Panc1 (cell line): ENCODE data around the gene RFFL. TPM values are rescaled to one million over a fixed set of nuclear protein-coding genes. Genes with fewer than 3 reads are reported as not detected.

Experiments used
- ATAC-seq: fragments of 200-7000 bp; cut with Tn5 transposase; 2 replicates; pipeline ENCODE4 v1.9.1; 2020; ENCODE audit warnings: mild to moderate bottlenecking, moderate library complexity
- BruUV-seq: library from RNA; stranded (reverse); fragments of 400-500 nt; replicated peaks from 2 replicates; lab custom pipeline; 2021; lab: Mats Ljungman, UMichigan
- CTCF ChIA-PET: fragments of 300-600 bp; sonication (Branson Sonifier 250); formaldehyde crosslinking; loops from one replicate; lab custom pipeline; 2022; ENCODE audit warnings: antibody characterized with exemption; lab: Charles Lee
- POLR2A ChIA-PET: fragments of 300-600 bp; sonication (Branson Sonifier 250); formaldehyde crosslinking; loops from one replicate; lab custom pipeline; 2022; ENCODE audit warnings: antibody characterized with exemption; lab: Charles Lee
- DNase-seq: peaks from one replicate; pipeline ENCODE4 v3.0.0-alpha.2; 2010; ENCODE audit warnings: low read depth, low spot score
- H3K27ac ChIP-seq: 2 replicates; pipeline ENCODE4 v1.5.1; 2011; ENCODE audit warnings: mild to moderate bottlenecking, low read length, inconsistent platforms
- H3K27me3 ChIP-seq: fragments of 200-500 bp; sonication (Bioruptor generic); 2 replicates; pipeline ENCODE4 v1.6.0; 2014; ENCODE audit warnings: low read length, inconsistent platforms; ENCODE audit not compliant: control insufficient read depth, insufficient read depth
- H3K36me3 ChIP-seq: fragments of 200-500 bp; sonication (Bioruptor generic); 2 replicates; pipeline ENCODE4 v1.5.1; 2014; ENCODE audit warnings: inconsistent platforms, mild to moderate bottlenecking, low read length, moderate library complexity; ENCODE audit not compliant: control insufficient read depth, insufficient read depth
- H3K4me1 ChIP-seq: 2 replicates; pipeline ENCODE4 v1.5.1; 2011; ENCODE audit warnings: inconsistent platforms, mild to moderate bottlenecking, low read length, moderate library complexity; ENCODE audit not compliant: control insufficient read depth, insufficient read depth
- H3K4me3 ChIP-seq, 2 experiments: 2 replicates each; pipeline ENCODE4 v1.5.1; 2011 to 2012; ENCODE audit warnings: low read depth in 2 of 2, low read length in 2 of 2, mild to moderate bottlenecking in 2 of 2, inconsistent platforms in 1 of 2, moderate library complexity in 1 of 2
- H3K9me3 ChIP-seq: fragments of 200-500 bp; sonication (Bioruptor generic); 2 replicates; pipeline ENCODE4 v1.5.1; 2014; ENCODE audit warnings: low read depth, mild to moderate bottlenecking, inconsistent platforms, low read length, moderate library complexity; ENCODE audit not compliant: control insufficient read depth, insufficient read depth
- CTCF ChIP-seq: fragments of 450-650 bp; IDR thresholded peaks from 2 replicates; pipeline ENCODE4 v1.5.1; 2017; ENCODE audit warnings: mild to moderate bottlenecking
- POLR2AphosphoS5 ChIP-seq: IDR thresholded peaks from 2 replicates; pipeline ENCODE4 v1.6.1; 2012; ENCODE audit warnings: mild to moderate bottlenecking, low read depth, low read length, moderate library complexity
- REST ChIP-seq, 2 experiments: IDR thresholded peaks; 2 replicates each; pipeline ENCODE4 v1.6.1; 2011 to 2012; ENCODE audit warnings: low read depth in 2 of 2, control low read depth in 1 of 2, low read length in 1 of 2, mild to moderate bottlenecking in 1 of 2, moderate library complexity in 1 of 2; ENCODE audit not compliant: insufficient read depth in 1 of 2
- SIN3A ChIP-seq: IDR thresholded peaks from 2 replicates; pipeline ENCODE4 v1.6.1; 2012; ENCODE audit warnings: low read depth, mild to moderate bottlenecking, low read length, moderate library complexity, borderline replicate concordance; ENCODE audit not compliant: insufficient read depth
- TCF7L2 ChIP-seq: IDR thresholded peaks from 2 replicates; pipeline ENCODE4 v1.6.1; 2011; ENCODE audit warnings: mild to moderate bottlenecking, low read depth, low read length, inconsistent platforms
- in situ Hi-C: cut with HindIII; loops from 2 replicates; pipeline ENCODE4 v1.10.0; 2016; ENCODE audit warnings: low sequenced_read_pairs, low pct_unique_long_range_greater_than_20kb
- intact Hi-C: fragments of 100-400 bp; cut with micrococcal nuclease; formaldehyde crosslinking; loops from one replicate; pipeline ENCODE4 v1.10.0; 2022; ENCODE audit not compliant: unreplicated experiment
- total RNA-seq: library from RNA; stranded (reverse); gene quantifications from one replicate; pipeline ENCODE4 v1.2.1, GENCODE V29; 2021; ENCODE audit not compliant: unreplicated experiment

Gene RFFL
- total RNA-seq, 1 experiment from 2014 or later = 38.4 TPM

GRCh38 chr17:35056013-35056412 lies 7.5 kb downstream of the RFFL start:
- in situ Hi-C loops (no loop called here), intact Hi-C loops (no loop called here)
- no peak overlapping the region for H3K27ac ChIP-seq
- POLR2A ChIA-PET = no interaction called here
- H3K4me3 ChIP-seq = no peak overlapping the region
- no peaks in the 10 kb centered on the region for H3K9me3 ChIP-seq
- no peak for ATAC-seq
- TF ChIP-seq POLR2AphosphoS5 (no peak), SIN3A (no peak), REST (IDR thresholded peaks at IDR 0.05; ENCODE audit: insufficient read depth in 1 of 2, low read depth in 2 of 2, low read length in 1 of 2) (no peak), TCF7L2 (no peak), CTCF (no peak)
- no TSS peak for BruUV-seq
- CTCF ChIA-PET = interaction anchor here (0.7 kb wide), 1 partner anchor 15 kb away, joined by 13 read pairs; no protein-coding TSS in a partner anchor
- DNase-seq = no peak
- no peaks in the 10 kb centered on the region for H3K36me3 ChIP-seq
- H3K27me3 ChIP-seq = no peaks in the 10 kb centered on the region
- peaks cover 9% of the 10 kb centered on the region for H3K4me1 ChIP-seq

- H3K36me3 ChIP-seq = no peaks in the 10 kb centered on the region
- ATAC-seq = no peak
- no peak overlapping the region for H3K27ac ChIP-seq
- H3K9me3 ChIP-seq = no peaks in the 10 kb centered on the region
- no TSS peak for BruUV-seq
- no peak overlapping the region for H3K4me3 ChIP-seq
- in situ Hi-C loops (no loop called here), intact Hi-C loops (no loop called here)
- ChIA-PET POLR2A (interaction anchor here (0.5 to 0.6 kb wide), 2 partner anchors 40 to 116 kb away, joined by 3 read pairs; no protein-coding TSS in a partner anchor), CTCF (no interaction called here)
- no peak for DNase-seq
- TF ChIP-seq POLR2AphosphoS5 (no peak), REST (IDR thresholded peaks at IDR 0.05; ENCODE audit: insufficient read depth in 1 of 2, low read depth in 2 of 2, low read length in 1 of 2) (no peak), SIN3A (no peak), TCF7L2 (no peak), CTCF (no peak)
- no peaks in the 10 kb centered on the region for H3K27me3 ChIP-seq
- H3K4me1 ChIP-seq = peaks cover 9% of the 10 kb centered on the region
These were observed 10.3 kb downstream of the RFFL start for GRCh38 chr17:35053204-35053603.
